Left hindlimb (tissue), 1 donor: ENCODE data around the gene DDIT3.
"Not testable (repeated sequence)": the region's sequence is repeated elsewhere in the genome, so short reads cannot be mapped to it uniquely, and the experiment has no call there.

Experiments used
- DNase-seq: peaks from one replicate; pipeline ENCODE4 v3.0.0-alpha.2; 2018

Gene DDIT3

DNA sequence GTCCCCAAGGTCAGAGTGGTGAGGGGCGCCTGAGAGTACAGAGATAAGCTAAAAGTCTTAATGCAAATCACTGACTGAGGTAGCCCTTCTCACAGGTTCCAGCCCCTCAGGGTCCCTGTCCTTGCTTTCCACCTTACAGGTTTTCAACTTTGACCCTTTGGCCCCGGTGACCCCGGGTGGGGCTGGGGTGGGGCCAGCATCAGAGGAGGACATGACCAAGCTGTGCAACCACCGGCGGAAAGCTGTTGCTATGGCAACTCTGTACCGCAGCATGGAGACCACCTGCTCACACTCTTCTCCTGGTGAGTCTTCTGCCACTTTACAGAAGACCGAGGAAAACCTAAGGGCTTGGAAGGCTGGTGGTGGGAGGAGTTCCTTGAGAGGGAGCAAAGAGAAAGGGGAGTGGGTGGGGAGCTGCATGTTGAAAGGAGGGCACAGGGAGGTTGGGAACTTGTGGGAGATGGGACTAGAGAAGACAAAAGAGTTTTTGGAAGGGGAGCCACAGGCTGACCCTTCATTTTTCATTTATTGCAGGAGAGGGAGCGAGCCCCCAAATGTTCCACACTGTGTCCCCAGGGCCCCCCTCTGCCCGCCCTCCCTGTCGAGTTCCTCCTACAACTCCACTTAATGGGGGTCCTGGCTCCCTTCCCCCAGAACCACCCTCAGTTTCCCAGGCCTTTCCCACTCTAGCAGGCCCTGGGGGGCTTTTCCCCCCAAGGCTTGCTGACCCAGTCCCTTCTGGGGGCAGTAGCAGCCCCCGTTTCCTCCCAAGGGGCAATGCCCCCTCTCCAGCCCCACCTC is 4.7 kb upstream of the DDIT3 start:
- no peak for DNase-seq

DNA sequence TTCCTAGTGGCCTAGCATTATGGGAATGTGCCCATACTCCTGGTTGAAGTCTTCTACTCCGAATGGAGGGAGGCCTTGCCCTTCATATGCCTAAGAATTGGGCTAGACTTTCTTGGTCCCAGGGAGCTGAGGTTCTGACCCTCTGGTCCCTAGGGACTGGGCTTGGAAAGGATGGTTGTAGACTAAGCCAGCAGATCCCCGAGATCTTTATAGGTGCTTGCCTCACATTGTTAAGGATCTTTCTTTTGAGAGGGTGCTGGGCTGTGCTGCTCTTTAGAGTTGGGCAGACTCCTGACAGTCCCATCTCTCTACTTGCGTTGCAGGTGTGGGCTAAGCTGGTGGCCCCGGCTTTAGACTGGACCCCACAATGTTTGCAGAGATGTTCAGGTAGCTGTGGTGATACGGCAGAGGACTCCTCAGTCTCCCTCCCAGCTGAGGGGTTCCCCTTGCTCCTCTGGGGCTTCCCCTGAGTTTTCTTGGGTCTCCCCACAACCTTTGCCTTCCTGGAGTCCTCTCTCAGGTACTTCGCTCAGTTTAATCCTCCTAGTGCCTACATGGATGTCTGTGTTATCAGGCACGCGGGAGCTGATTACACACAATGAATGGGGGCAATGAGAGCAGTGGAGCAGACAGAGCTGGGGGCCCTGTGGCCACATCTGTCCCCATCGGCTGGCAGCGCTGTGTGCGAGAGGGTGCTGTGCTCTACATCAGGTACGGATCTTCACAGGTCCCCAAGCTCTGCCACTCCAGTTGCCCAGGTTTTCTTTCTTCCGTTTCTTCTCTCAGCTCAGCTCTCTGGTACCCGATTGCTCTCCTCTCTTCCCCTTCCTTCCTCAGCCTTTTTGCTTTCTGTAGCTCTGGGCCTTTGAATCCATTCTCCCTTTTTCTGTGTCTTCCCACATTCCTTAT is 3.6 kb upstream of the DDIT3 start:
- no peak for DNase-seq

DNA sequence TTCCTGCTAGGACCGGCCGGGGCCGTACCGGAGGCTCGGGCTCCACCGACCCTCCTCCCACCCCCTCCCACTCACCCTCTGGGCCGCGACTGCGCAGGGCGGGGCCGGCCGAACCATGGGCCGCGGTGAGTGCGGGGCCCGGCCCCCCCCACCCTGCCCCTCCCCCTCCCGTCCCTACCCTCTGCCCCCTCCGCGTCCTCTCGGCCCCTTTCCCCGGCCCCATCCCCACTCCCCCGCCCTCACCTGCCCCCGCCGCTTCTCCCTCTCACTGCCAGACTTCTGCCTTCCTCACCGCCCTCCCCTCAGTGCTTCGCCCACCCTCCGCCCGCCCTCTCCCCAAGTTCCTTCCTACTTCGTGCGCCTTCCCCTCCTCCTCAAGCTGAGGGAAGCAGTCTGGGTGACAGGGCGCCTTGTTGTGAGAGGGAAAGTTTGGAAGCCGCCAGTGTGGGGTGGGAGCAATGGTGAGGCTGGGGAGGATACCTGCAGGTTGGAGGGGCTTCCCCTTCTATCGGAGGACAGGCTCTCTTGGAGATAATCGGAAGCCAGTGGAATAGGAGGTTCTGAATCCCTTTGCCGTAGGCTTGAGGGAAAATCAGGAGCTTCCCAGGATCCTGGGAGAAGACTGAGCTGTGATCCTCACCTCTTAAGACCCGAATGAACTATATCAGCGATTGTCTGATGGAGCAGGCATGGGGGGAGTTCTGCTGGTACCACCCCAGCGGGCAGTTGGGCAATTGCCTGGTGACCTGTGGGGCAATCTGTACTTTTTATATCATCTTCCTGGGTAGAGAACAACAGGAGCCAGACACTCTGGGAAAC is 2.8 kb upstream of the DDIT3 start:
- peak; percentile 86 for DNase-seq

DNA sequence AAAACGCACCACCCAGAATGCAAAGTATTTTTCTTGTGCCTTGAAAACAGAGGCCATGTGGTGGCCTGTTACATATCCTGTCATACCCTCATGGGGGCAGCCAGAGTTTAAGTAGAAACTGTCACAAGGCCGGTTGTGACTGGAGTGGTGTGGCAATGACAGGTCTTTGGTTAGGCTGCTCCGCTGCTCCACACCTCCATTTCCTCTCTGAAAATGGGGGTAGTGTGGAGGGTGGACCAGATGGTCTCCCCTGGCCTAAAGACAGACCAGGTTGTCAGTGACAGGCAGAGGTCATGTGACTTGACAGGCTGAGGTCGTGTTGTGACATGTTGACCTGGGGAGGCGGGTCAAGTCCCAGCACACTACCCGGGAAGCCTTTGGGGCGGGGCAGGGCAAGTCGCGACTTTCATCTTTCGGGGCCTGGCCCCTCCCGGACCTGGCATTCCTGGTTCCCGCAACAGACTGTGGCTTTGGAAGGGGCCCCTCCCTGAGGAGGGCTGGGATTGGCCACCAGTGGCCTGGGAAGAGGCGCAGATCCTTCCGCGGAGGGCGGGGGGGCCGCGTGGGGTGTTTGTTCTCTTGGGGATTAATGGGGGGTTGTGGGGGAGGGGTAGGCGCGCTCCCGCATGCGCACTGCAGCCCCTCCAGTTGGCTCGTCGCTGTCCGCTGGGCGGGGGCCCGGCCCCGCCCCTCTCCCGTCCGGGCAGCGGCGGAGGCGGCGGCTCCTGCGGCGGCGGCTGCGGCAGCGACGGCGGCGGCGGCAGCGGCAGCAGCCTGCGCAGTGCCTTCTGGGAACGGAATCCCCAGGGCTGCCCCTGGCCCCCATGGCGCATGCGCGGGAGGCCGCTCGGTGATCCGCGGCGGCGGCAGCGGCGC is 1.9 kb upstream of the DDIT3 start, which contains the start of gene MBD6:
Gene MBD6, plus strand, starts transcription at position 814 of the 876 bp plus-strand sequence. CDS start 1,480 bp downstream, outside the sequence.
- DNase-seq: peak; percentile 92

GRCh38 chr12:57521525-57522010 is 1.3 kb upstream of the DDIT3 start:
- peak; percentile 55 for DNase-seq

- peak; percentile 62 for DNase-seq
Observed at GRCh38 chr12:57519796-57520052, 590 bp downstream of the DDIT3 start.

DNA sequence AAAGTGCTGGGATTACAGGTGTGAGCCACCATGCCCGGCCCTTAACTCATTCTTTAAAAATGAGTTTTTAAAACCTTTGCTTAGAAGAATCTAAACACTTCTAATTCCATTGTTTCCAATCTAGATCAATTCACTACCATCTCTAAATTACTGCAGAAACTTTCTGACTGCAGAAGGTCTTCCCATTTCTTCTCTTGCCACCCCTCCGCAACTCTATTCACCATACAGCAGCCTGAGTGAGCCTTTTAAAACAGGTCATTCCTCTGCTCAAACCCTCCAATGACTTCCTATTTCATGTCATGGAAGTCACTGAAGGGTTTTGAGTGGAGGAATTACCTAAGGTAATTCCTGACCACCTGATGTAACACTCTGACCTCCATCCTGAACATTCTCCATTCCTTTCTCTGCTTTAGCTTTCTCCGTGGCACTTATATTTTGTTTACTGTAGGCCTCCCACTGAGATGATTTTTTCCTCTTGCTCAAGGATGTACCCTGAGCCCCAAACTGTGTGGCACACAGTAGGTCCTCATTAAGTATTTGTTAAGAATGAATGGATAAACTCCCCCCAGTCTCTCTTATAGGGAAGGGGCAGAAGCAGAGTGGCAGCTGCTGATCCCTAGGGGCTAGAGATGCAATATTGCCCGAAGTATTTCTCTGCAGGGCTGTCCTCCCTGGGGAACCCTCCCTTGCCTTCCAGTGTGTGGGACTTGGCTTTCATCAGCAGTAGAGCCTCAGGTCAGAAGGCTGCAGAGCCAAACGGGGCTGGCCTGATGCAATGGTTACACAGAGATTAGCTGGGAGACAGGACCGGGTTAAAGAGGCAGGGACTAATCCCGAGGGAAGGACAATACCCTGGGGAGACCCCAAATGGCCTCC is 1.2 kb downstream of the DDIT3 start:
- DNase-seq: peak; percentile 58

DNA sequence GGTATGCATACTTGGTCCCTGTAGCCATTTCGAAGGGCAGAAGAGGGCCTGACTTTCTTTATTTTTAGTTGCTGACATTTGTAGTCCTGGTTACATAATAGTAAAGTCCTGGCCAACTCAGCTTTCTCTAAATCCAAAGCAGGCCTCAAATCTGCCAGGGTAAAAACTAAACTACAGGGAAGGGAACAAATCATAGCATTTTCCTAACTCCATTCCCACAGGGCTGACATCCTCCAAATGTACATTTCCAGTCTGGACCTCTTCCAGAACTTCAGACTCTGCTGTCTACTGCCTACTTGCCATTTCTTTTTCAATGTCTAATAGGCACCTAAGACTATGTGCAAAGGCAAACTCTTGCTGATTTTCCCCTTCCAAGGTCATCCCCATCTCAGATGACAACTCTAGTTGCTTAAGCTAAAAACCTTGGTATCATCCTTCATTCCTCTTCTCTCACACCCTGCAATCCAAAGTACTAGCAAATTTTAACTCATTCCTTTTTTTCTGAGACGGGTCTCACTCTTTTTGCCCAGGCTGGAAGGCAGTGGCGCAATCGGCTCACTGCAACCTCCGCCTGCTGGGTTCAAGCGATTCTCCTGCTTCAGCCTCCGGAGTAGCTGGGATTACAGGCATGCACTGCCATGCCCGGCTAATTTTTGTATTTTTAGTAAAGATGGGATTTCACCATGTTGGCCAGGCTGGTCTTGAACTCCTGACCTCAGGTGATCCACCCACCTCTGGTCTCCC is 2.0 kb downstream of the DDIT3 start:
- DNase-seq: no peak

GRCh38 chr12:57517718-57518117 is 2.6 kb downstream of the DDIT3 start:
- not testable (repeated sequence) for DNase-seq

- no peak for DNase-seq
Observed at GRCh38 chr12:57517187-57517586, 3.1 kb downstream of the DDIT3 start.

DNA sequence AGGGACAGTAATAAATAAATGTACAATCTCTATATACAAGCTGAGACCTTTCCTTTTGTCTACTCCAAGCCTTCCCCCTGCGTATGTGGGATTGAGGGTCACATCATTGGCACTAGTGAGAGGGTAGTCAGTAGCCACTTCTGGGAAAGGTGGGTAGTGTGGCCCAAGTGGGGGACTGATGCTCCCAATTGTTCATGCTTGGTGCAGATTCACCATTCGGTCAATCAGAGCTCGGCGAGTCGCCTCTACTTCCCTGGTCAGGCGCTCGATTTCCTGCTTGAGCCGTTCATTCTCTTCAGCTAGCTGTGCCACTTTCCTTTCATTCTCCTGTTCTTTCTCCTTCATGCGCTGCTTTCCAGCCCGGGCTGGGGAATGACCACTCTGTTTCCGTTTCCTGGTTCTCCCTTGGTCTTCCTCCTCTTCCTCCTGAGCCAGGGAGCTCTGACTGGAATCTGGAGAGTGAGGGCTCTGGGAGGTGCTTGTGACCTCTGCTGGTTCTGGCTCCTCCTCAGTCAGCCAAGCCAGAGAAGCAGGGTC is 3.6 kb downstream of the DDIT3 start:
- no peak for DNase-seq

- no peak for DNase-seq
Observed at GRCh38 chr12:57515934-57516541, 4.3 kb downstream of the DDIT3 start.

DNA sequence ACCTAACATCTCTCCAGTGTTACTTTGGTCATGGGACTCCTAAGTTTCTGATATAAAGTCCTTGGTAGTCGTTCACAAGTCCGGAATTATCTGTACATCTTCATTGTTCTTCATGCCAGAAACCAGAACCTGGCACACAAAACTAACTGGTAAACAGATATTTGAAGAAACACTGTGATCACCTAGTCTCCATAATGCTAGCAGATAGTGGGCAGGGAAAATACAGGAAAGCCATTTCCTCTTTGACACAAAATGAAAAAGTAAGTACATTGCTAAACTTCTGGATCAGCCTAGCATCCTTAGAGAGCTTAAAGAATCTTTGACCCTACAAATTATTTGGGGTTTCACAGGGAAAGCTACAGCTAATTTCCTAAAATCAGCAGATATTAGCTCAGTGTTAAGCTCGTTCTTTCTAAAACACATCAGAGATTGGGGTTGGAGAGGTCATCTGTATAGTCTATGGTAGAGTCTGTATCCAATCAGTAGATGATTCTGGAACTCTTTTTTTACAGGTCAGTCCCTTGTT is 4.8 kb downstream of the DDIT3 start:
- no peak for DNase-seq

DNA sequence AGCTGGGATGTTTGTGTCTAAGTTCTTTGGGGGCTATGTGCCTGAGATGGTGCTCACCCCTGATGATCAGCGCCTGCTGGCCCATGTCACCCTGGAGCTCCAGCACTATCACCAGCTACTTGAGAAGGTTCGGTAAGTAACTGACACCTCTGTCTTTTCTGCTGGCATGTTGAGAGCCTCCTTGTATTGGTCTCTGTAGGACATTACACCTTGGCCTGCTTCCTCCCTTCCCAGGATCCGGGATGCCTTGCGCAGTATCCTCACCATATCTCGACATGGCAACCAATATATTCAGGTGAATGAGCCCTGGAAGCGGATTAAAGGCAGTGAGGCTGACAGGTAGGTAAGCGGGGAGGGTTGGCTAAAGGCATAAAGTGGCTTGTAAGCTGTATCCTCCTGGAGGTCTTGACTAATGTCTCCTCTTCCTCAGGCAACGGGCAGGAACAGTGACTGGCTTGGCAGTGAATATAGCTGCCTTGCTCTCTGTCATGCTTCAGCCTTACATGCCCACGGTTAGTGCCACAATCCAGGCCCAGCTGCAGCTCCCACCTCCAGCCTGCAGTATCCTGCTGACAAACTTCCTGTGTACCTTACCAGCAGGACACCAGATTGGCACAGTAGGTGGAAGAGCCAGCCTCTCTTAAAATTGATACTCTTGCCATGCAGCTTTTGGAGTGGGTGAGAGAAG is 5.5 kb downstream of the DDIT3 start:
- no peak for DNase-seq

DNA sequence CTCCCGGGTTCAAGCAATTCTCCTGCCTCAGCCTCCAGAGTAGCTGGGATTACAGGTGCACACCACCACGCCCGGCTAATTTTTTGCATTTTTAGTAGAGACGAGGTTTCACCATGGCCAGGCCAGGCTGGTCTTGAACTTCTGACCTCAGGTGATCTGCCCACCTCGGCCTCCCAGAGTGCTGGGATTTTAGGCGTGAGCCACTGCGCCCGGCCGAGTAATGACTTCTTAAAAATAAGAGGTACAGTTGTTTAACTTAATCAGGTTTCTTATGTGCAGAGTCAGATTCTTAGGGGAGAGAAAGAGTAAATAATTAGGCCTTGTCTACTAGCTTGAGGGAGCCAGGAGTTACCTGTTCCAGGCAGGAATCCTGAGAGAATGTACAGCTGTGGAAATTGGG is 6.1 kb downstream of the DDIT3 start:
- DNase-seq: not testable (repeated sequence)

DNA sequence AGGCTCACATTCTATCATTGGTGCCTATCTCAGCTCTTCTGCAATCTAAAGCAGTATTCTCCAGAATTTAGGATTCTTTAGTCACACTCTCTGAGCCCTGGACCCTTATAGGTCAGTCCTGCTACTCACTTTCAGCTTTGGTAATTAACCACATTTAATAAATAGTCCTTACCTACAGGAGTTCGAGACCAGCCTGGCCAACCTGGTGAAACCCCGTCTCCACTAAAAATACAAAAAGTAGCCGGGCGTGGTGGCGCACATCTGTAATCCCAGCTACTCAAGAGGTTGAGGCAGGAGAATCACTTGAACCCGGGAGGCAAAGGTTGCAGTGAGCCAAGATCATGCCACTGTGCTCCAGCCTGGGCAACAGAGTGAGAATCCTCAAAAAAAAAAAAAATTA is 6.6 kb downstream of the DDIT3 start:
- not testable (repeated sequence) for DNase-seq

DNA sequence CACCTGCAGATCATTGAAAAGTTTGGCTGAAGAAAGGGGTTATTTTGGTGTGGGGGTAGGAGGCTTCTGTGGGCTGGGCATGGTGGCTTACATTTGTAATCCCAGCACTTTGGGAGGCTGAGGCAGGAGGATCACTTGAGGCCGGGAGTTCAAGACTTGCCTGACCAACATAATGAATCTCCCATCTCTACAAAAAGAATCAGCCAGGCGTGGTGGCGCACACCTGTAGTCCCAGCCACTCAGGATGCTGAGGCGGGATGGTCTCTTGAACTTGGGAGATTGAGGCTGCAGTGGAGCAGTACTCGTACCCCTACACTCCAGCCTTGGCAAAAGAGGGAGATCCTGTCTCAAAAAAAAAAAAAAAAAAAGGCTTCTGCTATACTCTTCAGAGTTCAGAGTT is 7.0 kb downstream of the DDIT3 start:
- DNase-seq: no peak

DNA sequence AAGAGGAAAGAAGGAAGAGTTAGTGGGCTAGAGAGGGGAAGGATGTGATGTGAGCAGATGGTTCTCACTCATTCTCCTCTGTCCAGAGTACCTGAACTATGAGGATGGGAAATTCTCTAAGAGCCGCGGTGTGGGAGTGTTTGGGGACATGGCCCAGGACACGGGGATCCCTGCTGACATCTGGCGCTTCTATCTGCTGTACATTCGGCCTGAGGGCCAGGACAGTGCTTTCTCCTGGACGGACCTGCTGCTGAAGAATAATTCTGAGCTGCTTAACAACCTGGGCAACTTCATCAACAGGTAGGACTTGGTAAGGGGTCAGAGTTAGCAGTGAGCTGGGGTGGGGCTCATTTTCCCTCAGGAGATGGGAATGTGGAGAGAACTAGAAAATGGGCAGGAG is 7.6 kb downstream of the DDIT3 start:
- DNase-seq: peak; percentile 7
